Gastrocnemius medialis (tissue), 4 donors: Measurements from ENCODE around the gene LRRC75A. TPM values are rescaled to one million over a fixed set of nuclear protein-coding genes. Genes with fewer than 3 reads are reported as not detected.
A peak's percentile ranks its signal among the peaks of the same experiment; 100 is the strongest.

Experiments
- ATAC-seq, 2 donors: fragments of 150-250 bp; one replicate each; pipeline ENCODE4 v1.9.1; 2016
- DNase-seq, 2 donors: peaks; one replicate each; pipeline ENCODE4 v3.0.0-alpha.2; 2019
- H3K27ac ChIP-seq, 4 donors: fragments of 200-600 bp; sonication (generic); 1 replicate in 1 of 4; 2 replicates in 3 of 4; pipeline ENCODE4 v1.5.1; 2016 to 2018; ENCODE audit warnings: mild to moderate bottlenecking in 2 of 4, moderate library complexity in 1 of 4
- H3K27me3 ChIP-seq, 3 donors: fragments of 200-600 bp; sonication (generic) in 2 of 3; 1 replicate in 1 of 3; 2 replicates in 2 of 3; pipeline versions ENCODE4 v1.5.1 to v1.6.0; 2016 to 2019; ENCODE audit warnings: mild to moderate bottlenecking in 1 of 3, moderate library complexity in 1 of 3
- H3K36me3 ChIP-seq, 2 donors: fragments of 200-600 bp; sonication (generic) in 1 of 2; one replicate each; pipeline ENCODE4 v1.5.1; 2017 to 2018
- H3K4me1 ChIP-seq, 2 donors: fragments of 200-600 bp; sonication (generic) in 1 of 2; one replicate each; pipeline ENCODE4 v1.5.1; 2016 to 2017; ENCODE audit warnings: mild to moderate bottlenecking in 2 of 2
- H3K4me3 ChIP-seq, 4 donors: fragments of 200-600 bp; sonication (generic) in 3 of 4; 1 replicate in 1 of 4; 2 replicates in 3 of 4; pipeline ENCODE4 v1.5.1; 2016 to 2019; ENCODE audit warnings: mild to moderate bottlenecking in 2 of 4
- H3K9me3 ChIP-seq, 3 donors: fragments of 200-600 bp; sonication (generic) in 2 of 3; 1 replicate in 1 of 3; 2 replicates in 2 of 3; pipeline ENCODE4 v1.5.1; 2016 to 2019
- CTCF ChIP-seq, 5 experiments: fragments of 450-650 bp in 3 of 5; fragments of 200-600 bp in 2 of 5; sonication (generic) in 2 of 5; IDR thresholded peaks in 4 of 5; conservative IDR thresholded peaks in 1 of 5; 1 replicate in 4 of 5; 2 replicates in 1 of 5; pipeline ENCODE4 v1.5.1; 2016 to 2019; ENCODE audit warnings: antibody characterized with exemption in 5 of 5, mild to moderate bottlenecking in 3 of 5, moderate library complexity in 3 of 5
- POLR2A ChIP-seq, 2 donors: fragments of 450-650 bp; IDR thresholded peaks; one replicate each; pipeline ENCODE4 v1.6.1; 2017; ENCODE audit warnings: antibody characterized with exemption in 2 of 2, mild to moderate bottlenecking in 2 of 2, moderate library complexity in 2 of 2
- in situ Hi-C, 4 donors: fragments of 200-750 bp; cut with MboI; loops; one replicate each; pipeline versions ENCODE4 v1.15.0 to v1.8.0; 2017; ENCODE audit warnings: low sequenced_read_pairs in 4 of 4
- intact Hi-C: fragments of 100-400 bp; cut with DNase I; formaldehyde crosslinking; loops from one replicate; pipeline ENCODE4 v1.15.1; 2023; ENCODE audit warnings: low total_unique reads
- total RNA-seq, 4 donors: library from RNA; depleted of rRNA; stranded (reverse); fragments of >200 nt; gene quantifications; one replicate each; pipeline versions ENCODE4 v1.1.0 to v1.2.3, GENCODE V29; 2016

LRRC75A gene
- total RNA-seq, 4 donors from 2014 or later: 0.34 to 0.80 TPM; not detected in 2

GRCh38 chr17:16488968-16489337, 3.0 kb downstream of the LRRC75A start:
- H3K36me3 ChIP-seq: no peaks in the 10 kb centered on the region
- H3K27ac ChIP-seq: no peak overlapping the region
- in situ Hi-C loops (no loop called here), intact Hi-C loops (loop anchor here (5.0 kb wide), 1 partner anchor 47 kb away; no protein-coding TSS in a partner anchor)
- peaks cover 0 to 4% (median 0%) of the 10 kb centered on the region in 3 donors for H3K27me3 ChIP-seq
- no peak overlapping the region for H3K4me3 ChIP-seq
- peaks cover 24 to 38% of the 10 kb centered on the region in 2 donors for H3K4me1 ChIP-seq
- TF ChIP-seq POLR2A (IDR thresholded peaks at IDR 0.05) (no peak), CTCF (IDR thresholded peaks at IDR 0.05 in 4 of 5, conservative IDR thresholded peaks at IDR 0.05 in 1 of 5) (no peak)
- ATAC-seq (no peak), DNase-seq (no peak)
- no peaks in the 10 kb centered on the region for H3K9me3 ChIP-seq

GRCh38 chr17:16488186-16488967, 3.6 kb downstream of the LRRC75A start:
- ATAC-seq (no peak), DNase-seq (no peak)
- H3K36me3 ChIP-seq: no peaks in the 10 kb centered on the region
- H3K4me3 ChIP-seq: no peak overlapping the region
- intact Hi-C loops (loop anchor here (5.0 kb wide), 1 partner anchor 46 kb away; no protein-coding TSS in a partner anchor), in situ Hi-C loops (no loop called here)
- H3K27me3 ChIP-seq: peaks cover 0 to 4% (median 0%) of the 10 kb centered on the region in 3 donors
- H3K27ac ChIP-seq: peak overlapping the region in 1 of 4 donors; percentile 7
- TF ChIP-seq CTCF (IDR thresholded peaks at IDR 0.05 in 4 of 5, conservative IDR thresholded peaks at IDR 0.05 in 1 of 5) (no peak), POLR2A (IDR thresholded peaks at IDR 0.05) (no peak)
- H3K9me3 ChIP-seq: no peaks in the 10 kb centered on the region
- H3K4me1 ChIP-seq: peaks cover 24 to 38% of the 10 kb centered on the region in 2 donors

GRCh38 chr17:16486373-16487250, 5.4 kb downstream of the LRRC75A start:
- DNase-seq: peak; percentile 88 to 93
- Histone ChIP-seq H3K27ac (peak overlapping the region; percentile 53 to 76 (median 58)), H3K9me3 (no peaks in the 10 kb centered on the region), H3K4me1 (peaks cover 24 to 35% of the 10 kb centered on the region in 2 donors), H3K36me3 (no peaks in the 10 kb centered on the region), H3K4me3 (peak overlapping the region; percentile 25 to 41 (median 26)), H3K27me3 (peaks cover 0 to 4% (median 0%) of the 10 kb centered on the region in 3 donors)
- peak; percentile 96 to 98 for ATAC-seq
- intact Hi-C loops: loop anchor here (5.0 kb wide), 1 partner anchor 44 kb away; no protein-coding TSS in a partner anchor
- no peak for TF ChIP-seq CTCF (IDR thresholded peaks at IDR 0.05 in 4 of 5, conservative IDR thresholded peaks at IDR 0.05 in 1 of 5)
- TF ChIP-seq POLR2A (IDR thresholded peaks at IDR 0.05): peak in 1 of 2 donors; percentile 10
- in situ Hi-C loops: no loop called here

- Histone ChIP-seq H3K27ac (no peak overlapping the region), H3K9me3 (no peaks in the 10 kb centered on the region), H3K4me3 (no peak overlapping the region), H3K36me3 (no peaks in the 10 kb centered on the region), H3K4me1 (peaks cover 21 to 29% of the 10 kb centered on the region in 2 donors), H3K27me3 (no peaks in the 10 kb centered on the region)
- in situ Hi-C loops: no loop called here
- DNase-seq (no peak), ATAC-seq (no peak)
- intact Hi-C loops: loop anchor here (5.0 kb wide), 1 partner anchor 42 kb away; no protein-coding TSS in a partner anchor
- TF ChIP-seq POLR2A (IDR thresholded peaks at IDR 0.05): no peak
- no peak for TF ChIP-seq CTCF (IDR thresholded peaks at IDR 0.05 in 4 of 5, conservative IDR thresholded peaks at IDR 0.05 in 1 of 5)
Measured at GRCh38 chr17:16484445-16485175, 7.4 kb downstream of the LRRC75A start.
